Suprapubic skin (tissue), 4 donors: ENCODE measurements around the gene PAX5. TPM values are rescaled to one million over a fixed set of nuclear protein-coding genes. Genes with fewer than 3 reads are reported as not detected.

Source experiments
- DNase-seq, 2 donors: peaks; one replicate each; pipeline ENCODE4 v3.0.0-alpha.2; 2019; ENCODE audit warnings: low spot score in 2 of 2
- H3K27ac ChIP-seq: fragments of 200-600 bp; sonication (generic); one replicate; pipeline ENCODE4 v1.5.1; 2019
- H3K27me3 ChIP-seq: fragments of 200-600 bp; sonication (generic); one replicate; pipeline ENCODE4 v1.5.1; 2019
- H3K36me3 ChIP-seq: fragments of 200-600 bp; sonication (generic); one replicate; pipeline ENCODE4 v1.5.1; 2019
- H3K4me1 ChIP-seq: fragments of 200-600 bp; sonication (generic); one replicate; pipeline ENCODE4 v1.5.1; 2019
- H3K4me3 ChIP-seq: fragments of 200-600 bp; sonication (generic); one replicate; pipeline ENCODE4 v1.5.1; 2019; ENCODE audit warnings: mild to moderate bottlenecking
- H3K9me3 ChIP-seq: fragments of 200-600 bp; sonication (generic); one replicate; pipeline ENCODE4 v1.5.1; 2019
- EP300 ChIP-seq: sonication (generic); formaldehyde crosslinking; IDR thresholded peaks from one replicate; pipeline ENCODE4 v1.6.1; 2017; ENCODE audit warnings: antibody characterized with exemption
- POLR2A ChIP-seq, 2 donors: fragments of 450-650 bp; IDR thresholded peaks; one replicate each; pipeline ENCODE4 v1.6.1; 2017; ENCODE audit warnings: antibody characterized with exemption in 2 of 2, mild to moderate bottlenecking in 2 of 2, moderate library complexity in 2 of 2
- POLR2AphosphoS5 ChIP-seq, 3 donors: sonication (generic); formaldehyde crosslinking; IDR thresholded peaks; one replicate each; pipeline ENCODE4 v1.6.1; 2017; ENCODE audit warnings: antibody characterized with exemption in 3 of 3
- WGBS: methylation state at CpG from one replicate; pipeline ENCODE4 v1.1.5; 2018; 5-methylcytosine and 5-hydroxymethylcytosine counted together
- total RNA-seq, 4 donors: library from RNA; depleted of rRNA; stranded (reverse); fragments of >200 nt; gene quantifications; one replicate each; pipeline ENCODE4 v1.1.0, GENCODE V29; 2016
- TF ChIP-seq, protein P1 (sequence below), 2 donors: fragments of 200-600 bp in 1 of 2; fragments of 450-650 bp in 1 of 2; sonication (generic) in 1 of 2; IDR thresholded peaks; one replicate each; pipeline ENCODE4 v1.5.1; 2016 to 2019; ENCODE audit warnings: antibody characterized with exemption in 2 of 2, mild to moderate bottlenecking in 1 of 2, moderate library complexity in 1 of 2

Gene PAX5
- total RNA-seq, 4 donors from 2014 or later: 0.04 TPM; not detected in 3

DNA sequence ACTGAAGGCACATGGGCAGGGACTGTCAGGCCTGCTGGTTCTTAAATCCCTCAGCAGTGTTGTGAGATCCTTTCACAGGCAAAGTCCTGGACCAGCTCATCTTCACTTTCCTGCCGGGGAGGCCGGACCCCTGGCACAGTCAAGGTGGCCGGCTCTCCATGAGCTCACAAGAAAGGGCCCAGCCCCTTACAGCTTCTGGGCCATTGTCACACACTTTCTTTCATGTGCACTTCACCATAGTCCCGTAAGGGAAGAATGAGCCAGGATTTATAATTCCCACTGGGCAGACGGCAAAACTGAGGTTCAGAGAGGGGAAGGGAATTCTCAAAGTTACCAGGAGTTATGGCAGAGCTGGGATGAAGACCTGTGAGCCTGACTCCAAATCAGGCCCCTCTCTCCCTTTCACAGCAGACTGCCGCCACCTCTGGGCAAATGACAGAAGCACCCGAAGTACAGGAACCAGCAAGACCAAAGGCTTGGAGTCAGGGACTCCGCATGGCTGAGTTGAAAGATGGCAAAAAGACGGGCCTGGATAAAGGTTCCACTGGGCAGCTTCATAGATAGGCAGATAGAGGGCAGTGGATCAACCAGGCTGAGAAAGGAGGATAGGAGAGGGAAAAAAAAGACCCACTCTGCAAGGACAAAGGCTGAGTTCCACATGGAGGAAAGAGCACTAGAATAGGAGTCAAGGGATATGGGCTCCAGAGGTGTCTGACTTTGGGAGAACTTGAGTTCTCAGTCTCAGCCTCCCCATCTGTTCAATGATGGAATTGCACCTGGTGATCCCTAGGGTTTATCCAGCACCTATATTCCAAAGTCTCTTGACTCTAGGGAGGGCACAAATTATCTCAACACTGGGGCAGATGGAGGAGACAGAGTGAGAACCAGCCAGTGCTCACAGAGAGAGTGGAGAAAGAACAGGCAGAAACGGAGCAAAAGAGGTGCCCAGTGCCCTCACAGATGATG, 128.7 kb downstream of the PAX5 start:
- Histone ChIP-seq H3K9me3 (no peaks in the 10 kb centered on the region), H3K27ac (no peak overlapping the region), H3K27me3 (peaks cover 40% of the 10 kb centered on the region), H3K4me1 (no peaks in the 10 kb centered on the region), H3K36me3 (no peaks in the 10 kb centered on the region), H3K4me3 (no peak overlapping the region)
- DNase-seq: peak in 1 of 2 donors; percentile 52
- TF ChIP-seq POLR2A (IDR thresholded peaks at IDR 0.05) (no peak), EP300 (no peak), POLR2AphosphoS5 (IDR thresholded peaks at IDR 0.05) (no peak)
- TF ChIP-seq, protein P1, sequence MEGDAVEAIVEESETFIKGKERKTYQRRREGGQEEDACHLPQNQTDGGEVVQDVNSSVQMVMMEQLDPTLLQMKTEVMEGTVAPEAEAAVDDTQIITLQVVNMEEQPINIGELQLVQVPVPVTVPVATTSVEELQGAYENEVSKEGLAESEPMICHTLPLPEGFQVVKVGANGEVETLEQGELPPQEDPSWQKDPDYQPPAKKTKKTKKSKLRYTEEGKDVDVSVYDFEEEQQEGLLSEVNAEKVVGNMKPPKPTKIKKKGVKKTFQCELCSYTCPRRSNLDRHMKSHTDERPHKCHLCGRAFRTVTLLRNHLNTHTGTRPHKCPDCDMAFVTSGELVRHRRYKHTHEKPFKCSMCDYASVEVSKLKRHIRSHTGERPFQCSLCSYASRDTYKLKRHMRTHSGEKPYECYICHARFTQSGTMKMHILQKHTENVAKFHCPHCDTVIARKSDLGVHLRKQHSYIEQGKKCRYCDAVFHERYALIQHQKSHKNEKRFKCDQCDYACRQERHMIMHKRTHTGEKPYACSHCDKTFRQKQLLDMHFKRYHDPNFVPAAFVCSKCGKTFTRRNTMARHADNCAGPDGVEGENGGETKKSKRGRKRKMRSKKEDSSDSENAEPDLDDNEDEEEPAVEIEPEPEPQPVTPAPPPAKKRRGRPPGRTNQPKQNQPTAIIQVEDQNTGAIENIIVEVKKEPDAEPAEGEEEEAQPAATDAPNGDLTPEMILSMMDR (IDR thresholded peaks at IDR 0.05): no peak
- 80% methylated on average over 9 of the region's 10 CpGs for WGBS

DNA sequence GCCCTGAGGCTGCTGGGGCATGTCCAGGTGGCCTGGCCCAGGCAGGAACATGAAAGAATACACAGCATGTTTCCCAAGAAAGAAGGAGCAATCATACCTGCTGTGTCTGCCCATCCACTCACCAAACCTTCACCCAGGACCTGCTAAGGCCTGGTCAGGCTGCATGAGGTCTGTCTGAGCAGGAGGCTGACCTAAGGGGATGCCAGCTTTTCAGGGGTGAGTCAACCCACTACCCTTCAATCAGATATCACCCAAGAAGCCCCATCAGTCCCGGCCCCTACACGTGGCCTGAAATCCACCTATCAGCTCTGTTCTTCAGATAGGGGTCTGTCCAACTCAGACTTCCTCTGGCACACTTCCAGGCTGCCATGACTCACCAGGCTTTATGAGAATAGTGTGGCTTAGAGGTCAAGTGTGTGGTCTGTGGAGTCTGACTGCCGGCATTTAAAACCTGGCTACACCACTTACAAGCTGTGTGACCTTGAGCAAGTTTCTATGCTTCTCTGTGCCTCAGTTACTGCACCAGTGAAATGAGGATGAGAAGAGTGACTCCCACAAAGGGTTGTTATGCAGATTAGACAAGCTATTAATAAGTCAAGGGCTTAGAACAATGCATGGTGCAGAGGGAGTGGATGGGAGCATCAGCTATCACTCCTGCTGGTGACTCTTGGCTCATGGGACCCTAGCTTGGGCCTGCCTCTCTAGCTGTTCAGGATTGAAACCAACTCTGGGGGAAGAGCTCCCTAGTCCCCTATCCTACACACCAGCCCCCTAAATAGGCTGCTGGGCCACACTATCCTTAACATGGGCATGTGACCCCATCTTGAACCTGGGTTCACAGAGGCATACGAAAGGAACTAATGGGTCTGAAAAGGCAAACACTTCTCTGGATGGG, 130.3 kb downstream of the PAX5 start:
- no peak overlapping the region for H3K27ac ChIP-seq
- no peaks in the 10 kb centered on the region for H3K36me3 ChIP-seq
- H3K4me1 ChIP-seq: no peaks in the 10 kb centered on the region
- peak in 1 of 2 donors; percentile 38 for DNase-seq
- TF ChIP-seq POLR2AphosphoS5 (IDR thresholded peaks at IDR 0.05): no peak
- TF ChIP-seq, protein P1 (IDR thresholded peaks at IDR 0.05): no peak
- TF ChIP-seq EP300: no peak
- TF ChIP-seq POLR2A (IDR thresholded peaks at IDR 0.05): no peak
- no peak overlapping the region for H3K4me3 ChIP-seq
- 75% methylated on average over 4 of the region's 4 CpGs for WGBS
- H3K27me3 ChIP-seq: peaks cover 38% of the 10 kb centered on the region
- H3K9me3 ChIP-seq: no peaks in the 10 kb centered on the region

DNA sequence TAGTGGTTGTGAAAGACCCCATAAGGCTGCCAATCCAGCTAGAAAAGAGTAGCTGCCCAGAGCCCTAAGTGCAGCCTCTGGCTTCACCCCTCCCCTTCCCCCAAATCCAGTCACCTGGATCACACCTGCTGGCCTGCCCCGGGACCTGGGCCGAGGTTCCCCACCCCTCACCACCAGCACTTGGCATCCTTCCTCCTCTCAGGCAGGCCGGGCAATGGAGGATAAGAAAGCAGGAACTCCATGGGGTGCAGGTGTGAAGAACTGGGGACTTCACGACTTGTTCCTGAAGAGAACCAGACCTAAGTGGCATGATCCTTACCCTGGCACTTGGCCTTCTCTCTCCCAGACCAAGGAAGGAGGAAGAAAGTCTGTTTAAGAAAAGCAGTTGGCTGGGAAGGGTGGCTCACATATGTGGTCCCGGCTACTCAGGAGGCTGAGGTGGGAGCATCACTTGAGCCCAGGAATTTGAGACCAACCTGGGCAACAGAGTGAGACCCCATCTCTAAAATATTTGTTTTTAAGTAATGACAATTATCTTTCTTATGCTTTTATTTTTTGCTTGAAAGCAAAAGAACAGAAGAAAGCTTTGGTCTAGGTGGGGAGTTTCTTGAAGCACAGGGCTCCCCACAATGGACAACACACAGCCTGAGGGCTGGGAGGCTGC, 131.1 kb downstream of the PAX5 start:
- Histone ChIP-seq H3K4me3 (no peak overlapping the region), H3K4me1 (no peaks in the 10 kb centered on the region), H3K9me3 (no peaks in the 10 kb centered on the region), H3K27me3 (peaks cover 44% of the 10 kb centered on the region), H3K36me3 (no peaks in the 10 kb centered on the region), H3K27ac (no peak overlapping the region)
- WGBS: 52% methylated on average over 5 of the region's 5 CpGs
- TF ChIP-seq, protein P1 (IDR thresholded peaks at IDR 0.05): no peak
- no peak for TF ChIP-seq POLR2A (IDR thresholded peaks at IDR 0.05)
- TF ChIP-seq POLR2AphosphoS5 (IDR thresholded peaks at IDR 0.05): no peak
- no peak for TF ChIP-seq EP300
- peak in 1 of 2 donors; percentile 34 for DNase-seq

DNA sequence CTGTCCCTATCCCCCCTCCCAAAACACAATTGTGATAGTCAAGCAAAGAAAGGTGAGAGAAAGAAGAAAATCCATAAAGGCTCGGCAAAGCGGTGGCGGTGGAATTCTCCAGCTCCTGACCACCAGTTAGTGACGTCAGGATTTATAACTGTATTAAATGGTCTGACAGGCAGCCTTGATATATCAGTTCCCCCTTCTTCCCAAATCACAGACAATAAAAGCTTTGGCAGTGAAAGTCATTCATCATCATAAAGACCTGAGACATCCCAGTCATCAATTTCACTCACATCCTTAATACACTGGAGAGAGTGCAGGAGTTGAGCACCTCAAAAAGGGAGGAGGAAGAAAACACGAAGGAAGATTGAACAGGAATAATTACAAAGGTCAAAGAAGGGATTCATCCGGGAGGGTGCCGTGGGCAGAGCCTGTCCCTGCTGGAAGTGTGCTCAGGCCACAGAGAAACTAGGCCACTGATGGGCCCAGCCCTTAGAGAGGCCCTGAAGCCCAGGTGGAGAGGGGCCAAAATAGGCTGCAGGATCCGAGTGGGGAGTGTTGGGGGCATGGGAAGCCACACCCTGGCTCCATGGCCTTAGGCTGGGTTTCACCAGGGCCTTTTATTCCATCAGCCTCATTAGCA, 131.9 kb downstream of the PAX5 start:
- Histone ChIP-seq H3K9me3 (no peaks in the 10 kb centered on the region), H3K27me3 (peaks cover 36% of the 10 kb centered on the region), H3K4me3 (no peak overlapping the region), H3K36me3 (no peaks in the 10 kb centered on the region), H3K4me1 (no peaks in the 10 kb centered on the region), H3K27ac (no peak overlapping the region)
- TF ChIP-seq EP300: no peak
- DNase-seq: peak in 1 of 2 donors; percentile 23
- WGBS: 58% methylated on average over 8 of the region's 8 CpGs

DNA sequence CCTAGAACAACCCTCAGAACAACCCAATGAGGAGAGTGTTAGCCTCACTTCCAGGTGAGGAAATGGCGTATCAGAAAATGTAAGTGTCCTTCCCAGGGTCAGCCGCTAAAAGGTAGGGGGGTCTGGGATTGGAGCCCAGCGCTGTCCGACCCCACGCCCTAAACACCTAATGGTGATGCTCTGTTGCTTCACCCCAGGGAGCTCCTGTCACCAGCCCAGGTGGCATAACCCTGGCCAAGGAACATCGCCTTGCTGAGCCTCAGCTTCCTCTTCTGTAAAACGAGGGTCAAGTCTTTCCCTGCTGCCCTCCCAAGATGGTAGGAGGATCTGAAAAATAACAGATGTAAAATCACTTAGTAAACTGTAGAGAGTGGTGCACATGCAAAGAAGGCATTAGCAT, 132.5 kb downstream of the PAX5 start:
- Histone ChIP-seq H3K27me3 (peaks cover 34% of the 10 kb centered on the region), H3K36me3 (no peaks in the 10 kb centered on the region), H3K9me3 (no peaks in the 10 kb centered on the region), H3K4me3 (no peak overlapping the region), H3K27ac (no peak overlapping the region), H3K4me1 (no peaks in the 10 kb centered on the region)
- TF ChIP-seq, protein P1 (IDR thresholded peaks at IDR 0.05): no peak
- no peak for TF ChIP-seq POLR2AphosphoS5 (IDR thresholded peaks at IDR 0.05)
- no peak for TF ChIP-seq EP300
- no peak for TF ChIP-seq POLR2A (IDR thresholded peaks at IDR 0.05)
- WGBS: 75% methylated on average over 7 of the region's 7 CpGs
- peak in 1 of 2 donors; percentile 54 for DNase-seq
